HepG2 (cell line): ENCODE measurements around the gene NAT14.

Experiments used
- HNF4G ChIP-seq, 2 experiments: sonication (generic) in 1 of 2; formaldehyde crosslinking in 1 of 2; IDR thresholded peaks; 2 replicates each; pipeline versions ENCODE4 v1.4.0 to v1.6.1; 2011 to 2020; ENCODE audit warnings: borderline replicate concordance in 2 of 2, low read depth in 2 of 2, mild to moderate bottlenecking in 2 of 2, low read length in 1 of 2, missing genetic modification reagents in 1 of 2, moderate library complexity in 1 of 2
- KMT2A ChIP-seq: sonication (generic); formaldehyde crosslinking; IDR thresholded peaks from 2 replicates; pipeline ENCODE4 v1.4.0; 2020; ENCODE audit warnings: missing genetic modification reagents
- ZNF274 ChIP-seq: sonication (generic); formaldehyde crosslinking; IDR thresholded peaks from 2 replicates; pipeline ENCODE4 v1.5.1; 2020; ENCODE audit warnings: mild to moderate bottlenecking, missing genetic modification reagents
- ZNF775 ChIP-seq: sonication (generic); formaldehyde crosslinking; IDR thresholded peaks from 2 replicates; pipeline ENCODE4 v1.4.0; 2020; ENCODE audit warnings: missing genetic modification reagents, mild to moderate bottlenecking, moderate library complexity, borderline replicate concordance
- TF ChIP-seq, protein P1 (sequence below): sonication (generic); formaldehyde crosslinking; IDR thresholded peaks from 2 replicates; pipeline ENCODE4 v1.5.0; 2020; ENCODE audit warnings: mild to moderate bottlenecking, missing genetic modification reagents, moderate library complexity

DNA sequence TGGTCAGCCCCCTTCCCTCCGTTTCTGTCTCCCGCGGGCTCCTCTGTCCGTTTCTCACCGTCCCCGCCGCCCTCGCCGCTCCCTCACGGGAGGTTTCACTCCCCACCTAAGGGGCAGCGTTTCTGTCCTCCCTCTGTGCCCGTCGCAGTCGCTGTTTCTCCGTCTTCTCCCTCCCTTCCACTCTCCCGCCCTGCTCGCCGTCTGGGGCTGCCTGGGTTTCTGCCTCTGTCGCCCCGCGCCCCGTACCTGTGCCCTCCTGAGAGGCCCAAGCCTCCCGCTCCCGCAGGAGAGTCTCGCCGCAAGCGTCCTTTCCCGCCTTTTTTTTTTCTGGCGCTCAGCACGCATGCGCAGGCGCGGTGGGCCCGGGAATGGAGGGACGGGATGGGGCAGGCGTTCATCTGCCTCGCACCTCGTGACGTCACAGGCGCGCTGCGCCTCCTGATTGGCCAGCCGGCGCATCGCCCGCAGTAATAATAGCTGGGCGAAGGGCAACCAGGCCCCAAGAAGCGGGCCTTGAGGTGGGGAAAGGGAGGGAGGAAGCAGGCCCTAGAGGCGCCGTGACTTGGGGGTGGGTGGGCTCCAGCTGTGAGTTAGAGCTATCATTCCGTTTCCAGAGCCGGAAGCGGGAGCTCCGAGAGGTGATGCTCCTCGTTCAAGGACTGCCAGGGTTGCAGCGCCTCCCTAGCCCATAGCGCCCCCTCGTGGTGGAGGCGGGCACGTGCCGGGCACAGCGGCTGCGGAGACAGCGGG is 18.7 kb downstream of the NAT14 start:
- TF ChIP-seq HNF4G (IDR thresholded peaks at IDR 0.05; ENCODE audit: borderline replicate concordance, low read depth, low read length) (no peak), HNF4G (CRISPR knock-in tag; IDR thresholded peaks at IDR 0.05; ENCODE audit: borderline replicate concordance, low read depth) (0 out of 2 replicates have a peak, but pooled peaks have one; percentile 22), KMT2A (CRISPR knock-in tag) (no peak), ZNF274 (CRISPR knock-in tag) (0 out of 2 replicates have a peak, but pooled peaks have one; percentile 76), ZNF775 (CRISPR knock-in tag) (no peak)
- TF ChIP-seq, protein P1, sequence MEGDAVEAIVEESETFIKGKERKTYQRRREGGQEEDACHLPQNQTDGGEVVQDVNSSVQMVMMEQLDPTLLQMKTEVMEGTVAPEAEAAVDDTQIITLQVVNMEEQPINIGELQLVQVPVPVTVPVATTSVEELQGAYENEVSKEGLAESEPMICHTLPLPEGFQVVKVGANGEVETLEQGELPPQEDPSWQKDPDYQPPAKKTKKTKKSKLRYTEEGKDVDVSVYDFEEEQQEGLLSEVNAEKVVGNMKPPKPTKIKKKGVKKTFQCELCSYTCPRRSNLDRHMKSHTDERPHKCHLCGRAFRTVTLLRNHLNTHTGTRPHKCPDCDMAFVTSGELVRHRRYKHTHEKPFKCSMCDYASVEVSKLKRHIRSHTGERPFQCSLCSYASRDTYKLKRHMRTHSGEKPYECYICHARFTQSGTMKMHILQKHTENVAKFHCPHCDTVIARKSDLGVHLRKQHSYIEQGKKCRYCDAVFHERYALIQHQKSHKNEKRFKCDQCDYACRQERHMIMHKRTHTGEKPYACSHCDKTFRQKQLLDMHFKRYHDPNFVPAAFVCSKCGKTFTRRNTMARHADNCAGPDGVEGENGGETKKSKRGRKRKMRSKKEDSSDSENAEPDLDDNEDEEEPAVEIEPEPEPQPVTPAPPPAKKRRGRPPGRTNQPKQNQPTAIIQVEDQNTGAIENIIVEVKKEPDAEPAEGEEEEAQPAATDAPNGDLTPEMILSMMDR (CRISPR knock-in tag): peak; percentile 99
